ENCODE measurements around the gene ZMYND19.
A peak's percentile ranks its signal among the peaks of the same experiment; 100 is the strongest.
"Not testable (repeated sequence)": the region's sequence is repeated elsewhere in the genome, so short reads cannot be mapped to it uniquely, and the experiment has no call there.

ZMYND19 gene

GRCh38 chr9:137590469-137591383, at the start of gene ZMYND19:
Gene ZMYND19 (minus strand): TSS chr9:137590512. CDS start chr9:137590263, 249 bp downstream.
- peak; percentile 46 for DNase-seq

- no peak for DNase-seq
These were observed 49.2 kb upstream of the ZMYND19 start for GRCh38 chr9:137639303-137640051.

- no peak for DNase-seq
These were observed 48.4 kb upstream of the ZMYND19 start for GRCh38 chr9:137638680-137639079.

GRCh38 chr9:137634016-137634415, 43.7 kb upstream of the ZMYND19 start:
- DNase-seq = no peak

GRCh38 chr9:137632230-137633161, 42.2 kb upstream of the ZMYND19 start:
- DNase-seq = no peak

- DNase-seq = no peak
These were observed 41.3 kb upstream of the ZMYND19 start for GRCh38 chr9:137631345-137632229.

GRCh38 chr9:137630679-137631078, 40.4 kb upstream of the ZMYND19 start:
- no peak for DNase-seq

GRCh38 chr9:137630126-137630525, 39.8 kb upstream of the ZMYND19 start:
- no peak for DNase-seq

- DNase-seq = not testable (repeated sequence)
These were observed 37.1 kb upstream of the ZMYND19 start for GRCh38 chr9:137627406-137627805.

- DNase-seq = no peak
These were observed 36.2 kb upstream of the ZMYND19 start for GRCh38 chr9:137626464-137626863.

- not testable (repeated sequence) for DNase-seq
These were observed 31.9 kb upstream of the ZMYND19 start for GRCh38 chr9:137622211-137622610.

- peak; percentile 11 for DNase-seq
These were observed 30.9 kb upstream of the ZMYND19 start for GRCh38 chr9:137621131-137621757.

GRCh38 chr9:137620581-137620980, 30.3 kb upstream of the ZMYND19 start:
- DNase-seq = no peak

GRCh38 chr9:137620048-137620405, 29.7 kb upstream of the ZMYND19 start:
- DNase-seq = no peak

GRCh38 chr9:137619240-137620047, 29.1 kb upstream of the ZMYND19 start:
- peak; percentile 35 for DNase-seq

GRCh38 chr9:137618105-137619067, 28.1 kb upstream of the ZMYND19 start, which contains the start of gene EHMT1:
Gene EHMT1 (plus strand): TSS chr9:137619005. CDS start chr9:137619029, 24 bp downstream.
- peak; percentile 73 for DNase-seq

GRCh38 chr9:137615387-137615871, 25.1 kb upstream of the ZMYND19 start:
- no peak for DNase-seq

- DNase-seq = no peak
These were observed 24.5 kb upstream of the ZMYND19 start for GRCh38 chr9:137614631-137615386.
